Gastrocnemius medialis (tissue), 4 donors: ENCODE measurements around the gene AHDC1. TPM values are rescaled to one million over a fixed set of nuclear protein-coding genes. Genes with fewer than 3 reads are reported as not detected.
"Not testable (repeated sequence)": the region's sequence is repeated elsewhere in the genome, so short reads cannot be mapped to it uniquely, and the experiment has no call there.

Experiments used
- ATAC-seq, 2 donors: fragments of 150-250 bp; one replicate each; pipeline ENCODE4 v1.9.1; 2016
- DNase-seq, 2 donors: peaks; one replicate each; pipeline ENCODE4 v3.0.0-alpha.2; 2019
- H3K27ac ChIP-seq, 4 donors: fragments of 200-600 bp; sonication (generic); 1 replicate in 1 of 4; 2 replicates in 3 of 4; pipeline ENCODE4 v1.5.1; 2016 to 2018; ENCODE audit warnings: mild to moderate bottlenecking in 2 of 4, moderate library complexity in 1 of 4
- H3K27me3 ChIP-seq, 3 donors: fragments of 200-600 bp; sonication (generic) in 2 of 3; 1 replicate in 1 of 3; 2 replicates in 2 of 3; pipeline versions ENCODE4 v1.5.1 to v1.6.0; 2016 to 2019; ENCODE audit warnings: mild to moderate bottlenecking in 1 of 3, moderate library complexity in 1 of 3
- H3K36me3 ChIP-seq, 2 donors: fragments of 200-600 bp; sonication (generic) in 1 of 2; one replicate each; pipeline ENCODE4 v1.5.1; 2017 to 2018
- H3K4me1 ChIP-seq, 2 donors: fragments of 200-600 bp; sonication (generic) in 1 of 2; one replicate each; pipeline ENCODE4 v1.5.1; 2016 to 2017; ENCODE audit warnings: mild to moderate bottlenecking in 2 of 2
- H3K4me3 ChIP-seq, 4 donors: fragments of 200-600 bp; sonication (generic) in 3 of 4; 1 replicate in 1 of 4; 2 replicates in 3 of 4; pipeline ENCODE4 v1.5.1; 2016 to 2019; ENCODE audit warnings: mild to moderate bottlenecking in 2 of 4
- H3K9me3 ChIP-seq, 3 donors: fragments of 200-600 bp; sonication (generic) in 2 of 3; 1 replicate in 1 of 3; 2 replicates in 2 of 3; pipeline ENCODE4 v1.5.1; 2016 to 2019
- CTCF ChIP-seq, 5 experiments: fragments of 450-650 bp in 3 of 5; fragments of 200-600 bp in 2 of 5; sonication (generic) in 2 of 5; IDR thresholded peaks in 4 of 5; conservative IDR thresholded peaks in 1 of 5; 1 replicate in 4 of 5; 2 replicates in 1 of 5; pipeline ENCODE4 v1.5.1; 2016 to 2019; ENCODE audit warnings: antibody characterized with exemption in 5 of 5, mild to moderate bottlenecking in 3 of 5, moderate library complexity in 3 of 5
- POLR2A ChIP-seq, 2 donors: fragments of 450-650 bp; IDR thresholded peaks; one replicate each; pipeline ENCODE4 v1.6.1; 2017; ENCODE audit warnings: antibody characterized with exemption in 2 of 2, mild to moderate bottlenecking in 2 of 2, moderate library complexity in 2 of 2
- in situ Hi-C, 4 donors: fragments of 200-750 bp; cut with MboI; loops; one replicate each; pipeline versions ENCODE4 v1.15.0 to v1.8.0; 2017; ENCODE audit warnings: low sequenced_read_pairs in 4 of 4
- intact Hi-C: fragments of 100-400 bp; cut with DNase I; formaldehyde crosslinking; loops from one replicate; pipeline ENCODE4 v1.15.1; 2023; ENCODE audit warnings: low total_unique reads
- total RNA-seq, 4 donors: library from RNA; depleted of rRNA; stranded (reverse); fragments of >200 nt; gene quantifications; one replicate each; pipeline versions ENCODE4 v1.1.0 to v1.2.3, GENCODE V29; 2016

AHDC1 gene
- total RNA-seq, 4 donors from 2014 or later, result 22.2 to 57.9 (median 35.2) TPM

- Histone ChIP-seq H3K27me3 (no peaks in the 10 kb centered on the region), H3K36me3 (peaks cover 0 to 12% of the 10 kb centered on the region in 2 donors), H3K4me3 (no peak overlapping the region), H3K9me3 (no peaks in the 10 kb centered on the region), H3K4me1 (peaks cover 36 to 56% of the 10 kb centered on the region in 2 donors), H3K27ac (peak overlapping the region; percentile 95 to 100 (median 98))
- ATAC-seq (no peak), DNase-seq (no peak)
- in situ Hi-C loops, result loop anchor here in 3 of 4 donors (5.0 to 10.0 kb wide), 2 partner anchors 48 to 51 kb away; partner anchors contain the start of gene AHDC1 (in 1 of the 3)
- TF ChIP-seq CTCF (IDR thresholded peaks at IDR 0.05 in 4 of 5, conservative IDR thresholded peaks at IDR 0.05 in 1 of 5) (no peak), POLR2A (IDR thresholded peaks at IDR 0.05) (no peak)
- intact Hi-C loops, result loop anchor here (1.0 to 2.0 kb wide), 3 partner anchors 20 to 104 kb away; no protein-coding TSS in a partner anchor
Observed at GRCh38 chr1:27556435-27556780, 47.5 kb downstream of the AHDC1 start.

GRCh38 chr1:27555700-27556424 is 48.1 kb downstream of the AHDC1 start:
- Histone ChIP-seq H3K36me3 (peaks cover 0 to 18% of the 10 kb centered on the region in 2 donors), H3K27ac (peak overlapping the region; percentile 95 to 100 (median 98)), H3K4me1 (peaks cover 30 to 50% of the 10 kb centered on the region in 2 donors), H3K4me3 (no peak overlapping the region), H3K27me3 (no peaks in the 10 kb centered on the region), H3K9me3 (no peaks in the 10 kb centered on the region)
- ATAC-seq, result no peak
- no peak for DNase-seq
- intact Hi-C loops, result loop anchor here (1.0 to 2.0 kb wide), 3 partner anchors 21 to 105 kb away; no protein-coding TSS in a partner anchor
- no peak for TF ChIP-seq POLR2A (IDR thresholded peaks at IDR 0.05)
- TF ChIP-seq CTCF (IDR thresholded peaks at IDR 0.05 in 4 of 5, conservative IDR thresholded peaks at IDR 0.05 in 1 of 5), result no peak
- in situ Hi-C loops, result loop anchor here in 3 of 4 donors (5.0 to 10.0 kb wide), 2 partner anchors 49 to 51 kb away; partner anchors contain the start of gene AHDC1 (in 1 of the 3)

- Histone ChIP-seq H3K27me3 (no peaks in the 10 kb centered on the region), H3K4me1 (peaks cover 28 to 42% of the 10 kb centered on the region in 2 donors), H3K36me3 (peaks cover 0 to 26% of the 10 kb centered on the region in 2 donors), H3K9me3 (no peaks in the 10 kb centered on the region), H3K4me3 (no peak overlapping the region), H3K27ac (peak overlapping the region; percentile 95 to 100 (median 98))
- TF ChIP-seq CTCF (IDR thresholded peaks at IDR 0.05 in 4 of 5, conservative IDR thresholded peaks at IDR 0.05 in 1 of 5), result no peak
- no peak for TF ChIP-seq POLR2A (IDR thresholded peaks at IDR 0.05)
- intact Hi-C loops, result no loop called here
- DNase-seq (peak in 1 of 2 donors; percentile 66), ATAC-seq (no peak)
- in situ Hi-C loops, result loop anchor here (5.0 to 10.0 kb wide), 2 partner anchors 50 to 52 kb away; partner anchors contain the start of gene AHDC1 (in 1 of the 4)
Observed at GRCh38 chr1:27554759-27555699, 48.9 kb downstream of the AHDC1 start.

GRCh38 chr1:27554293-27554692 is 49.7 kb downstream of the AHDC1 start:
- peaks cover 28 to 37% of the 10 kb centered on the region in 2 donors for H3K4me1 ChIP-seq
- H3K4me3 ChIP-seq, result no peak overlapping the region
- in situ Hi-C loops, result loop anchor here in 2 of 4 donors (5.0 to 10.0 kb wide), 2 partner anchors 51 to 53 kb away; partner anchors contain the start of gene AHDC1 (in 1 of the 2)
- H3K36me3 ChIP-seq, result peaks cover 0 to 34% of the 10 kb centered on the region in 2 donors
- DNase-seq (no peak), ATAC-seq (no peak)
- intact Hi-C loops, result no loop called here
- no peaks in the 10 kb centered on the region for H3K9me3 ChIP-seq
- TF ChIP-seq CTCF (IDR thresholded peaks at IDR 0.05 in 4 of 5, conservative IDR thresholded peaks at IDR 0.05 in 1 of 5) (no peak), POLR2A (IDR thresholded peaks at IDR 0.05) (no peak)
- no peaks in the 10 kb centered on the region for H3K27me3 ChIP-seq
- peak overlapping the region; percentile 95 to 100 (median 98) for H3K27ac ChIP-seq

GRCh38 chr1:27553823-27554222 is 50.1 kb downstream of the AHDC1 start:
- DNase-seq, H3K9me3 ChIP-seq, ATAC-seq, intact Hi-C loops, H3K4me3 ChIP-seq, H3K27me3 ChIP-seq: not testable (repeated sequence)
- peaks cover 28 to 37% of the 10 kb centered on the region in 2 donors for H3K4me1 ChIP-seq
- H3K36me3 ChIP-seq, result peaks cover 0 to 38% of the 10 kb centered on the region in 2 donors
- peak overlapping the region; percentile 95 to 100 (median 98) for H3K27ac ChIP-seq
- in situ Hi-C loops, result loop anchor here in 2 of 4 donors (5.0 to 10.0 kb wide), 2 partner anchors 51 to 53 kb away; partner anchors contain the start of gene AHDC1 (in 1 of the 2)
